Suprapubic skin (tissue), 3 donors: ENCODE data around the gene SPRN.

Experiments used
- CTCF ChIP-seq, 2 donors: fragments of 200-600 bp in 1 of 2; fragments of 450-650 bp in 1 of 2; sonication (generic) in 1 of 2; IDR thresholded peaks; one replicate each; pipeline ENCODE4 v1.5.1; 2016 to 2019; ENCODE audit warnings: antibody characterized with exemption in 2 of 2, mild to moderate bottlenecking in 1 of 2, moderate library complexity in 1 of 2
- POLR2A ChIP-seq, 2 donors: fragments of 450-650 bp; IDR thresholded peaks; one replicate each; pipeline ENCODE4 v1.6.1; 2017; ENCODE audit warnings: antibody characterized with exemption in 2 of 2, mild to moderate bottlenecking in 2 of 2, moderate library complexity in 2 of 2

- TF ChIP-seq CTCF (IDR thresholded peaks at IDR 0.05): no peak
- TF ChIP-seq POLR2A (IDR thresholded peaks at IDR 0.05): no peak
Observed at GRCh38 chr10:133471300-133472109, 47.1 kb upstream of the SPRN start.
